Neural cell (in vitro differentiated cells): ENCODE data around the gene SLC27A1. TPM values are rescaled to one million over a fixed set of nuclear protein-coding genes. Genes with fewer than 3 reads are reported as not detected.

ENCODE experiments used
- H2AFZ ChIP-seq: fragments of 200-600, 300-800 bp; sonication (generic), shearing (Covaris generic); 2 replicates; pipeline ENCODE4 v1.6.0; 2014; ENCODE audit warnings: low read depth, mild to moderate bottlenecking, antibody characterized with exemption, low read length, moderate library complexity
- H3F3A ChIP-seq: fragments of 200-600 bp; shearing (Covaris generic); 2 replicates; pipeline ENCODE4 v1.6.1; 2016; ENCODE audit warnings: mild to moderate bottlenecking, moderate library complexity, mixed read lengths, antibody characterized with exemption, low read length; ENCODE audit not compliant: insufficient read depth, poor library complexity, severe bottlenecking
- H3K27ac ChIP-seq: fragments of 200-600, 300-800 bp; sonication (generic), shearing (Covaris generic); 2 replicates; pipeline ENCODE4 v1.5.1; 2014; ENCODE audit warnings: mild to moderate bottlenecking, low read length, moderate library complexity
- H3K27me3 ChIP-seq: fragments of 300-800, 200-600 bp; sonication (generic), shearing (Covaris generic); 2 replicates; pipeline ENCODE4 v1.6.0; 2014; ENCODE audit warnings: mild to moderate bottlenecking, low read depth, low read length, moderate library complexity; ENCODE audit not compliant: insufficient read depth
- H3K36me3 ChIP-seq: fragments of 300-800, 200-600 bp; sonication (generic), shearing (Covaris generic); 2 replicates; pipeline ENCODE4 v1.5.1; 2014; ENCODE audit warnings: mild to moderate bottlenecking, antibody characterized with exemption, low read length, moderate library complexity; ENCODE audit not compliant: insufficient read depth
- H3K4me2 ChIP-seq: fragments of 300-800, 200-600 bp; sonication (generic), shearing (Covaris generic); 2 replicates; pipeline ENCODE4 v1.6.0; 2014; ENCODE audit warnings: mild to moderate bottlenecking, low read length
- H3K4me3 ChIP-seq: fragments of 300-800, 200-600 bp; sonication (generic), shearing (Covaris generic); 2 replicates; pipeline ENCODE4 v1.5.1; 2014; ENCODE audit warnings: mild to moderate bottlenecking, low read length, moderate library complexity
- H3K79me2 ChIP-seq: fragments of 200-600 bp; shearing (Covaris generic); replicated peaks from 2 replicates; pipeline ENCODE4 v1.6.0; 2014; ENCODE audit warnings: mild to moderate bottlenecking, low read length, moderate library complexity; ENCODE audit not compliant: insufficient read depth
- H3K9ac ChIP-seq: fragments of 300-800, 200-600 bp; sonication (generic), shearing (Covaris generic); 2 replicates; pipeline ENCODE4 v1.6.1; 2016; ENCODE audit warnings: mild to moderate bottlenecking, low read length, mixed read lengths
- H3K9me2 ChIP-seq: fragments of 200-600 bp; shearing (Covaris generic); 2 replicates; pipeline ENCODE4 v1.6.1; 2016; ENCODE audit warnings: mild to moderate bottlenecking, low read length, mixed read lengths; ENCODE audit not compliant: insufficient read depth
- H3K9me3 ChIP-seq: fragments of 200-600, 300-800 bp; sonication (generic), shearing (Covaris generic); 2 replicates; pipeline ENCODE4 v1.6.1; 2016; ENCODE audit warnings: mild to moderate bottlenecking, mixed run types, low read length, moderate library complexity, mixed read lengths
- H4K20me1 ChIP-seq: fragments of 200-600 bp; shearing (Covaris generic); 2 replicates; pipeline ENCODE4 v1.6.1; 2016; ENCODE audit warnings: mild to moderate bottlenecking, mixed run types; ENCODE audit not compliant: insufficient read depth
- EP300 ChIP-seq: fragments of 450-650 bp; conservative IDR thresholded peaks from 2 replicates; pipeline ENCODE4 v1.6.1; 2014; ENCODE audit warnings: antibody characterized with exemption, mild to moderate bottlenecking, moderate library complexity; ENCODE audit not compliant: poor library complexity, severe bottlenecking
- EZH2 ChIP-seq: fragments of 200-600, 300-800 bp; shearing (Covaris generic), sonication (generic); IDR thresholded peaks from 2 replicates; pipeline ENCODE4 v1.6.1; 2014; ENCODE audit warnings: antibody characterized with exemption, low read length, borderline replicate concordance, mild to moderate bottlenecking; ENCODE audit not compliant: insufficient read depth, poor library complexity, severe bottlenecking
- MXI1 ChIP-seq: fragments of 450-650 bp; conservative IDR thresholded peaks from 2 replicates; pipeline ENCODE4 v1.6.1; 2014; ENCODE audit warnings: antibody characterized with exemption, mild to moderate bottlenecking; ENCODE audit not compliant: poor library complexity, severe bottlenecking
- POLR2AphosphoS5 ChIP-seq: IDR thresholded peaks from 2 replicates; pipeline ENCODE4 v1.6.1; 2012
- RAD21 ChIP-seq: fragments of 450-650 bp; conservative IDR thresholded peaks from 2 replicates; pipeline ENCODE4 v1.6.1; 2014; ENCODE audit warnings: antibody characterized with exemption, mild to moderate bottlenecking, moderate library complexity
- SMC3 ChIP-seq: fragments of 450-650 bp; conservative IDR thresholded peaks from 2 replicates; pipeline ENCODE4 v1.6.1; 2014; ENCODE audit warnings: antibody characterized with exemption, mild to moderate bottlenecking, moderate library complexity; ENCODE audit not compliant: poor library complexity
- TAF1 ChIP-seq: IDR thresholded peaks from 2 replicates; pipeline ENCODE4 v1.6.1; 2012; ENCODE audit warnings: low read depth
- polyA plus RNA-seq: library from polyadenylated mRNA; depleted of rRNA; stranded (reverse); fragments of >200 nt; gene quantifications from 2 replicates; pipeline ENCODE4 v1.2.3, GENCODE V29; 2014
- TF ChIP-seq, protein P1 (sequence below): fragments of 450-650 bp; IDR thresholded peaks from 2 replicates; pipeline ENCODE4 v1.5.1; 2014; ENCODE audit warnings: antibody characterized with exemption, mild to moderate bottlenecking, moderate library complexity; ENCODE audit not compliant: poor library complexity, severe bottlenecking
- TF ChIP-seq, protein P2 (sequence below): IDR thresholded peaks from 2 replicates; pipeline ENCODE4 v1.6.1; 2012; ENCODE audit warnings: borderline replicate concordance

Gene SLC27A1
- polyA plus RNA-seq, 1 donor from 2014 or later: 22.0 TPM

GRCh38 chr19:17482877-17483604 lies 12.7 kb downstream of the SLC27A1 start:
- Histone ChIP-seq H3K36me3 (no peaks in the 10 kb centered on the region), H3K4me2 (no peak overlapping the region), H3K9ac (no peak overlapping the region), H2AFZ (no peak overlapping the region), H3K9me3 (no peaks in the 10 kb centered on the region), H3K4me3 (no peak overlapping the region), H3K27me3 (no peaks in the 10 kb centered on the region), H3K9me2 (no peaks in the 10 kb centered on the region), H4K20me1 (no peaks in the 10 kb centered on the region), H3F3A (no peaks in the 10 kb centered on the region), H3K27ac (no peak overlapping the region), H3K79me2 (no peaks in the 10 kb centered on the region)
- no peak for TF ChIP-seq EP300

DNA sequence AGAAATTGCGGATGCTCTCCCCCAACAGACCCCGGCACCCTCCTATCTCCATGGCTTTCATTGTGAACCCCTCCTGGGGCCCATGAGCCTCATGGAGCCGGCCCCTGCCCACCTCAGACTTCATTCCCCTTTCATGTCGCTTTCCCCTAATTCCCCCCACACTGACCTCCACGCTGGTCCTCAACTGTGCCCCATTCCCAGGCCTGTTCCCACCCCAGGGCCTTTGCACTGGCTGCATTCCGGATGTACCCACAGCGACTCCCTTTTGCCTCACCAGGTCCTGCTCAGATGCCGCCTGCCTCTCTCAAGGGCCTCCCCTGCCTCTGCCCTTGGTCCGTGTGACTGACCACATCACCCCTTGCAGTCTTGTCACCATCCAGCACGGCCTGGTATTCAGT lies 13.3 kb downstream of the SLC27A1 start:
- Histone ChIP-seq H3K9ac (no peak overlapping the region), H3K27ac (no peak overlapping the region), H2AFZ (no peak overlapping the region), H3F3A (no peaks in the 10 kb centered on the region), H4K20me1 (no peaks in the 10 kb centered on the region), H3K9me2 (no peaks in the 10 kb centered on the region), H3K9me3 (no peaks in the 10 kb centered on the region), H3K36me3 (no peaks in the 10 kb centered on the region), H3K4me2 (no peak overlapping the region), H3K27me3 (no peaks in the 10 kb centered on the region), H3K4me3 (no peak overlapping the region), H3K79me2 (no peaks in the 10 kb centered on the region)
- TF ChIP-seq RAD21: no peak
- TF ChIP-seq, protein P1, sequence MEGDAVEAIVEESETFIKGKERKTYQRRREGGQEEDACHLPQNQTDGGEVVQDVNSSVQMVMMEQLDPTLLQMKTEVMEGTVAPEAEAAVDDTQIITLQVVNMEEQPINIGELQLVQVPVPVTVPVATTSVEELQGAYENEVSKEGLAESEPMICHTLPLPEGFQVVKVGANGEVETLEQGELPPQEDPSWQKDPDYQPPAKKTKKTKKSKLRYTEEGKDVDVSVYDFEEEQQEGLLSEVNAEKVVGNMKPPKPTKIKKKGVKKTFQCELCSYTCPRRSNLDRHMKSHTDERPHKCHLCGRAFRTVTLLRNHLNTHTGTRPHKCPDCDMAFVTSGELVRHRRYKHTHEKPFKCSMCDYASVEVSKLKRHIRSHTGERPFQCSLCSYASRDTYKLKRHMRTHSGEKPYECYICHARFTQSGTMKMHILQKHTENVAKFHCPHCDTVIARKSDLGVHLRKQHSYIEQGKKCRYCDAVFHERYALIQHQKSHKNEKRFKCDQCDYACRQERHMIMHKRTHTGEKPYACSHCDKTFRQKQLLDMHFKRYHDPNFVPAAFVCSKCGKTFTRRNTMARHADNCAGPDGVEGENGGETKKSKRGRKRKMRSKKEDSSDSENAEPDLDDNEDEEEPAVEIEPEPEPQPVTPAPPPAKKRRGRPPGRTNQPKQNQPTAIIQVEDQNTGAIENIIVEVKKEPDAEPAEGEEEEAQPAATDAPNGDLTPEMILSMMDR: no peak
- TF ChIP-seq POLR2AphosphoS5: no peak
- no peak for TF ChIP-seq TAF1
- TF ChIP-seq MXI1: no peak
- no peak for TF ChIP-seq EP300
- TF ChIP-seq, protein P2, sequence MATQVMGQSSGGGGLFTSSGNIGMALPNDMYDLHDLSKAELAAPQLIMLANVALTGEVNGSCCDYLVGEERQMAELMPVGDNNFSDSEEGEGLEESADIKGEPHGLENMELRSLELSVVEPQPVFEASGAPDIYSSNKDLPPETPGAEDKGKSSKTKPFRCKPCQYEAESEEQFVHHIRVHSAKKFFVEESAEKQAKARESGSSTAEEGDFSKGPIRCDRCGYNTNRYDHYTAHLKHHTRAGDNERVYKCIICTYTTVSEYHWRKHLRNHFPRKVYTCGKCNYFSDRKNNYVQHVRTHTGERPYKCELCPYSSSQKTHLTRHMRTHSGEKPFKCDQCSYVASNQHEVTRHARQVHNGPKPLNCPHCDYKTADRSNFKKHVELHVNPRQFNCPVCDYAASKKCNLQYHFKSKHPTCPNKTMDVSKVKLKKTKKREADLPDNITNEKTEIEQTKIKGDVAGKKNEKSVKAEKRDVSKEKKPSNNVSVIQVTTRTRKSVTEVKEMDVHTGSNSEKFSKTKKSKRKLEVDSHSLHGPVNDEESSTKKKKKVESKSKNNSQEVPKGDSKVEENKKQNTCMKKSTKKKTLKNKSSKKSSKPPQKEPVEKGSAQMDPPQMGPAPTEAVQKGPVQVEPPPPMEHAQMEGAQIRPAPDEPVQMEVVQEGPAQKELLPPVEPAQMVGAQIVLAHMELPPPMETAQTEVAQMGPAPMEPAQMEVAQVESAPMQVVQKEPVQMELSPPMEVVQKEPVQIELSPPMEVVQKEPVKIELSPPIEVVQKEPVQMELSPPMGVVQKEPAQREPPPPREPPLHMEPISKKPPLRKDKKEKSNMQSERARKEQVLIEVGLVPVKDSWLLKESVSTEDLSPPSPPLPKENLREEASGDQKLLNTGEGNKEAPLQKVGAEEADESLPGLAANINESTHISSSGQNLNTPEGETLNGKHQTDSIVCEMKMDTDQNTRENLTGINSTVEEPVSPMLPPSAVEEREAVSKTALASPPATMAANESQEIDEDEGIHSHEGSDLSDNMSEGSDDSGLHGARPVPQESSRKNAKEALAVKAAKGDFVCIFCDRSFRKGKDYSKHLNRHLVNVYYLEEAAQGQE: no peak
- TF ChIP-seq EZH2: no peak
- no peak for TF ChIP-seq SMC3
